ENCODE data around the gene PSMA7. TPM values are rescaled to one million over a fixed set of nuclear protein-coding genes. Genes with fewer than 3 reads are reported as not detected.

Gene PSMA7
- total RNA-seq, 1 experiment from 2014 or later: 362 TPM

DNA sequence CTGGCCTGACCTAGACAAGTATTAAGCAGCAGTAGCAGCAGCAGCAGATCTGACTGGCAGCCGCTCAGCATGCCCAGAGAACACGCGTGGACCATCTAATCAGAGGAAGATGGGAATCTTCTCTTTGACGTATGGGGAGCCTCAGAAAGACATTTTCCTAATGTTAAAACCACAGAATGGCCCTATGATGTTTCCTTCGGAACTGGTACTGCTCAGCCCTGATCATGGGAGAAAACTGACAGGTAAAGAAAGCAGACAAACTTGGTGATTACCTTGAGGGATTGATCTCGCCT lies 6.2 kb downstream of the PSMA7 start:
- Mint-ChIP-seq H3K4me3 (ENCODE audit: unreplicated experiment) (no peak overlapping the region), H3K9me3 (ENCODE audit: unreplicated experiment) (no peaks in the 10 kb centered on the region), H3K27me3 (ENCODE audit: insufficient read depth, unreplicated experiment) (no peaks in the 10 kb centered on the region), H3K36me3 (ENCODE audit: insufficient read depth, unreplicated experiment) (peaks cover 99% of the 10 kb centered on the region), H3K4me1 (ENCODE audit: insufficient read depth, unreplicated experiment) (peaks cover 23% of the 10 kb centered on the region), H3K27ac (ENCODE audit: low read depth, unreplicated experiment) (no peak overlapping the region)
- DNase-seq (ENCODE audit: unreplicated experiment): no peak
- ChIA-PET POLR2A (interaction anchor here (1.3 to 6.1 kb wide), 3 partner anchors 13 to 126 kb away, joined by 6 to 72 read pairs (median 9); partner anchors contain the start of gene LSM14B), CTCF (interaction anchor here (1.1 to 6.0 kb wide), 3 partner anchors 10 to 126 kb away, joined by 8 to 62 read pairs (median 17); no protein-coding TSS in a partner anchor)
- no TSS peak for BruUV-seq (replicated peaks)
- intact Hi-C loops (cut with micrococcal nuclease): no loop called here
- TF ChIP-seq, protein P1, sequence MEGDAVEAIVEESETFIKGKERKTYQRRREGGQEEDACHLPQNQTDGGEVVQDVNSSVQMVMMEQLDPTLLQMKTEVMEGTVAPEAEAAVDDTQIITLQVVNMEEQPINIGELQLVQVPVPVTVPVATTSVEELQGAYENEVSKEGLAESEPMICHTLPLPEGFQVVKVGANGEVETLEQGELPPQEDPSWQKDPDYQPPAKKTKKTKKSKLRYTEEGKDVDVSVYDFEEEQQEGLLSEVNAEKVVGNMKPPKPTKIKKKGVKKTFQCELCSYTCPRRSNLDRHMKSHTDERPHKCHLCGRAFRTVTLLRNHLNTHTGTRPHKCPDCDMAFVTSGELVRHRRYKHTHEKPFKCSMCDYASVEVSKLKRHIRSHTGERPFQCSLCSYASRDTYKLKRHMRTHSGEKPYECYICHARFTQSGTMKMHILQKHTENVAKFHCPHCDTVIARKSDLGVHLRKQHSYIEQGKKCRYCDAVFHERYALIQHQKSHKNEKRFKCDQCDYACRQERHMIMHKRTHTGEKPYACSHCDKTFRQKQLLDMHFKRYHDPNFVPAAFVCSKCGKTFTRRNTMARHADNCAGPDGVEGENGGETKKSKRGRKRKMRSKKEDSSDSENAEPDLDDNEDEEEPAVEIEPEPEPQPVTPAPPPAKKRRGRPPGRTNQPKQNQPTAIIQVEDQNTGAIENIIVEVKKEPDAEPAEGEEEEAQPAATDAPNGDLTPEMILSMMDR (IDR thresholded peaks at IDR 0.05; ENCODE audit: unreplicated experiment): no peak

DNA sequence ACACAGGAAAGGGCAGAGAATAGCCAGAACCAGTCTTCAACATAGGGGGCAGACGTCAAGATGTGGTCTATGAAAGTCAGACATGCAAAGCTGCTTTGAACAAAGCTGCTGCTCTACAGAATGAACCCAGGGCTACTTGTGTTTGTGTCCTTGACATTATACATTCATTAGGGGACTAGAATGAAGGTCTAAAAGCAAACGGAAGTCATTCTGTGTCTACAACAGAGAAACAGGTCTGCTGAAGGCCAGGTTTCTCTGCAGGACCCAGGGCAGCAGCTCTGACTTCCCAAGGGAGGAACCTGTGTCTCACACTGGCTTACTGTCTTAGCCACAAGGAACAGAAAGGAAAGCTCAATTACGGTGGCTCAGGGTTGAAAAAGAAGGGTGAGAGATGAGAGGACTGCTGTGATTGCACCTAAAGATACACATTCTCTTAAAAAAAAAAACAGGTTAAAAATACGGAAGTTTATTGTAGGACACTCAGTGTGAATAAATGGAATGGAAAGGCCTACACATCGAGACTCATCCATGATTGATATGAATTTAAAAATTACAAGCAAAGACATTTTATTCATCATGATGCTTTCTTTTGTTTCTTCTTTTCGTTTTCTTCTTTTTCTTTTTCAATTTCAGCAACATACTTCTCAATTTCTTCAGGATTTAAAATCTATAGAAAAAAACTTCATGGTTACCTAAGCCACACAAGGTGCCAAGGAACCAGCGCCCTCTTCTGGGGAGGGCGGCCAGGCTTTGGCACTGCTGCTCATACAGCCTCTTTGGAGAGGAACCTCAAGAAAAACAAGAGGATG lies 6.7 kb downstream of the PSMA7 start:
- ChIA-PET POLR2A (interaction anchor here (0.6 to 6.1 kb wide), 6 partner anchors 8 to 170 kb away, joined by 3 to 72 read pairs (median 3); partner anchors contain the start of gene LSM14B), CTCF (interaction anchor here (0.7 to 6.0 kb wide), 9 partner anchors 9 to 597 kb away, joined by 3 to 62 read pairs (median 5); no protein-coding TSS in a partner anchor)
- BruUV-seq (replicated peaks): no TSS peak
- Mint-ChIP-seq H3K27me3 (ENCODE audit: insufficient read depth, unreplicated experiment) (no peaks in the 10 kb centered on the region), H3K9me3 (ENCODE audit: unreplicated experiment) (no peaks in the 10 kb centered on the region), H3K36me3 (ENCODE audit: insufficient read depth, unreplicated experiment) (peaks cover 96% of the 10 kb centered on the region), H3K4me1 (ENCODE audit: insufficient read depth, unreplicated experiment) (peaks cover 21% of the 10 kb centered on the region), H3K4me3 (ENCODE audit: unreplicated experiment) (no peak overlapping the region), H3K27ac (ENCODE audit: low read depth, unreplicated experiment) (no peak overlapping the region)
- peak; percentile 72 for DNase-seq (ENCODE audit: unreplicated experiment)
- intact Hi-C loops (cut with micrococcal nuclease): loop anchor here (1.0 kb wide), 1 partner anchor 125 kb away; no protein-coding TSS in a partner anchor
- TF ChIP-seq, protein P1 (IDR thresholded peaks at IDR 0.05; ENCODE audit: unreplicated experiment): peak; percentile 75

DNA sequence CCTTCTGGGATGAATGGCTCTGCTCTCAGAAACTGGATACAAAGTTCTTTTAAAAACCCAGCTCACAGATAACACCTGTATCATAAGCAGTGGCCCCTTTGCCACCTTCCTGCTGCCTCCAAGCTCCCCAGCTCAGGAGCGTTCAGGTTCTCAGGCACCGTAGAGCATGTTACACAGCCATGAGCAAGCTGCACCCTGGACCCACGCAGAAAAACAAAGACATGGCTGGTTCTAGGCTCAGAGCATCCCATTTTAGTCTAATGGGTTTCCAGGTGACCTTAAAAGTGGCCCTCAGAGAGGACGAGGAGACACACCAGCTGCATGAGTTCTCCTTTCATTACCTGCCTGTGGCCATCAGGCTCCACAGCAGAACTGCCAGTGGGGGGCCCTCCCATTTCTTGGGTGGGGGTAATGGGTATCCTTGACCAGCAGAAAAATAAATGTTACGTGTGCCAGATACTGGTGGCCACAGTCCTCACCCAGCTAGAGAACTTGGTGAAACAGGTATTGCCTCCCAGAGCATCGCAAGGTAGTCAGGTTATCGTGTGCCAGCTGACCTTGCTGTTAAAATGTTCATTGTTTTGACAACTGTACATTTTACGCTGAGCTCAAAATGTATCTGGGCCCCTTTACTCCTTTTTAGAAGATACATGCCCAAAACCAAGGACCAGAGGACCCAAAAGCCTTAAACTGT lies 7.5 kb downstream of the PSMA7 start:
- peaks cover 96% of the 10 kb centered on the region for H3K36me3 Mint-ChIP-seq (ENCODE audit: insufficient read depth, unreplicated experiment)
- CTCF ChIA-PET: interaction anchor here (0.6 to 6.0 kb wide), 10 partner anchors 9 to 598 kb away, joined by 3 to 62 read pairs (median 5); no protein-coding TSS in a partner anchor

More for the DNA sequence above, 7.5 kb downstream of the PSMA7 start:
- BruUV-seq (replicated peaks): no TSS peak
- Mint-ChIP-seq H3K27me3 (ENCODE audit: insufficient read depth, unreplicated experiment) (no peaks in the 10 kb centered on the region), H3K4me3 (ENCODE audit: unreplicated experiment) (no peak overlapping the region), H3K27ac (ENCODE audit: low read depth, unreplicated experiment) (no peak overlapping the region), H3K4me1 (ENCODE audit: insufficient read depth, unreplicated experiment) (peaks cover 15% of the 10 kb centered on the region), H3K9me3 (ENCODE audit: unreplicated experiment) (no peaks in the 10 kb centered on the region)
- DNase-seq (ENCODE audit: unreplicated experiment): no peak
- intact Hi-C loops (cut with micrococcal nuclease): loop anchor here (1.0 kb wide), 1 partner anchor 124 kb away; no protein-coding TSS in a partner anchor
- TF ChIP-seq, protein P1 (IDR thresholded peaks at IDR 0.05; ENCODE audit: unreplicated experiment): no peak
- POLR2A ChIA-PET: interaction anchor here (0.6 to 6.1 kb wide), 5 partner anchors 9 to 171 kb away, joined by 3 to 72 read pairs (median 3); partner anchors contain the start of gene LSM14B
